NCI-H2171 (cell line): ENCODE results near the gene SPOCK2.

Source experiments
- DNase-seq: peaks from one replicate; lab custom pipeline; 2025; lab: John Stamatoyannopoulos, UW

Gene SPOCK2

GRCh38 chr10:72030762-72031543 is 57.4 kb downstream of the SPOCK2 start:
- no peak for DNase-seq

GRCh38 chr10:72029414-72029813 is 58.9 kb downstream of the SPOCK2 start:
- DNase-seq = no peak

- DNase-seq = no peak
Observed at GRCh38 chr10:72027498-72027897, 60.9 kb downstream of the SPOCK2 start.

DNA sequence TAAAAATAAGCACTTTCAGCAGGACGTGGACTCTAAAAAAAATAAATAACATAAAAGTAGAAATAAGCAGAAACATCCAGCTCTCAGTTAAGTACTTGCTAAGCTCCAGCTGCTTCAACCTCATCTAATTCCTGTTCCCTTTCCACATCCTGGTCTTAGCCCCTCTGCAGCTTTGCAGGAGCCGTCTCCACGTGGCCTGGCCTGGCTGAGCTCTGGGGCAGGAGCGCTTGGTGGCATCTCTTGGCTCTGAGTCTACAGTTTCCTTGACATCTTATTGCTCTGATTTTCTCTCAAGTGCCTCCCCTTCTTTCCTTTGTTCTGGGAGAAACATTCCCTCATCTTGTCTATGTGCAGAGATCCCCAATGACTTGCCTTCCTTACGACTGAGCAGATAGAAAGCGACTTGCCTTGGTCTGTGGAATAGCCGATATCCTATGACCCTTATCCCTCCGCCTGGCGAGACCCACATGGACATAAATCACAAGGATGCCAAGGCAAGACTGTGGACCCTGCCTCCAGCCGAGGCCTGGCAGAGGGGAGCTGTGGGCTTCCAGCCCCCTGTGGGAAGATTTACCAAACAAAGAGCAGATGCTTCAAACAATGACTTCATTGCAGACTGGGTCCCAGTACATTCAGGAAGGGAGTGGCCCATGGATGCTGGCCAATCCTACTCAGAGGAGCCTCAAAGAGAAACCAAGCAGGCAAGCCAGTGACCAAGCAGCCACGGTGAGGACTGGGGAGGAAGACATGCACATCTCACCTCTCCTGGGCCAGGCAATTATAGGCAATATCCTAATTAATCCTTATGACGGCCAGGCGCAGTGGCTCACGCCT is 61.9 kb downstream of the SPOCK2 start:
- no peak for DNase-seq

GRCh38 chr10:72025832-72026231 is 62.5 kb downstream of the SPOCK2 start:
- DNase-seq = no peak

GRCh38 chr10:72025400-72025799 is 63.0 kb downstream of the SPOCK2 start:
- no peak for DNase-seq

GRCh38 chr10:72024596-72024995 is 63.8 kb downstream of the SPOCK2 start:
- no peak for DNase-seq

- DNase-seq = no peak
Observed at GRCh38 chr10:72022228-72022627, 66.1 kb downstream of the SPOCK2 start.

- DNase-seq = no peak
Observed at GRCh38 chr10:72020914-72021809, 67.2 kb downstream of the SPOCK2 start.

DNA sequence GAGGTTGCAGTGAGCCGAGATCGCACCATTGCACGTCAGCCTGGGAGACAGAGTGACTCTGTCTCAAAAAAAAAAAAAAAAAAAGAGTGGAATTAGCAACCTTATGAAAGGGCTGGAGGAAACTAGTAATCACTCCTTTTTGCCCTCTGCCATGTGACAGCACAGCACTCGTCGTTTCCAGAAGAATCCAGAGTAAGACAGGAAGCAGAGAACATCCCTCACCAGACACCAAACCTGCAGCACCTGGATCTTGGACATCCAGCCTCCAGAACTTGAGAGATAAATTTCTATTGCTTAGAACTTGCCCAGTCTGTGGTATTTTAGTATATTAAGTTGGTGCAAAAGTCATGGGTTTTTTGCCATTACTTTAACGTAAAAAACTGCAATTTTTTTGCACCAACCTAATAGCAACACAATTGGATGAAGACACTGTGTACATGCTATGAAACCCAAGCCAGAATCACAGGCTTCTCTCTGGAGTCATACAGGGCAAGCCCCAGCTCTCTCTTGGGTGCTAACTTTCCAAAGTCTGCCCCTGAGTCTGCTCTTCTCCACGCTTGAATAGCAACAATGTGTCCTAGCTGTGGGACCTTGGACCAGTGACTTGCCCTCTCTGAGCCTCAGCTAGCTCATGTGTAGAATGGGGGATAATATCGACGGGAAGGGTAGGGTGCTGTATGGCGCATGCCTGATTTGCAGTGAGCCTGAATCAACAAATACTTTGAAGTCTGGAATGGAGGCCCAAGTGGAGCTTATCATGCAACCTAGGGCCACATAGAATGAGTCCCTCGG is 69.1 kb downstream of the SPOCK2 start:
- DNase-seq = no peak

DNA sequence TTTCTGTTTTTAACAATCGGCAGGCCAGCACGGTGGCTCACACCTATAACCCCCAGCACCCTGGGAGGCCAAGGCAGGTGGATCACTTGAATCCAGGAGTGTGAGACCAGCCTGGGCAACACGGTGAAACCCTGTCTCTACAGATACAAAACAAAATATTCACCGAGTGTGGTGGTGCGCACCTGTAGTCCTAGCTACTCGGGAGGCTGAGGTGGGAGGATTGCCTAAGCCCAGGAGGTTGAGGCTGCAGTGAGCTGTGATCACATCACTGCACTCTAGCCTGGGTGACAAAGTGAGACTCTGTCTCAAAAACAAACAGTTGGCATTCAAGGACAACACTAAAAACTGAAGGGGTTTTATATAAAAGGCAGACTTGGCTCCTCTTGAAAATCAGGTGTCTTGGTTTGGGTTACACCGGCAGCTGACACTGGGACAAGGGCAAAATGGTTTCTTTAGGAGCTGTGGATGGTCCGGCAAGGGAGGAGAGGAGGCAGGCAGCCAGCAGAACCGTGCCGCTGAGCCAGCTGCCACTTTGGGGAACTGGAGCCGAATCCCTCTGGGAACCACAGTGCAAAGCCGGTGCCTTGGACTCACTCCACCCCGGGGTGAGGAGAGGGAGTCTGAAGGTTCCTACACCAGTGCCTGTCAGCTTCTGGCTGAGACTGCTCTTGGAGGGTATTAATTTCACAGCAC is 71.6 kb downstream of the SPOCK2 start:
- peak; percentile 45 for DNase-seq

DNA sequence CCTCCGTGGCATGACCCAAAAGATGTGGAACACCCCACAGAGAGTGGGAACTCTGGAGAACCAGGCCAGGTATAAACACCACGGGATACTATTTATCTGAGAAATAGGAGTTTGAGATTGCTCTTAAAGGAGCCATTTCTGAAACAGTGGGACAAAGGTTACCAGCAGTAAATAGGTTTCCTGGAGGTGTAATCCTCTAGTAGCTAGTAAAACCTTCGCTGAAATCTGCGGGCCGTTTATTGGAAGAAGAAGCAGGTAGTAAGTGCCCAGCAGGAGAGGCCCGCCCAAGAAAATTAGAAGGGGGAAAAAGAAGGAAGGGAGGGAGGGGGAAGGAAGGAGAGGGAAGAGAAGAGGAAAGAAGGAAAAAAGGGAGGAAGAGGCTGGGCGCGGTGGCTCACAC is 72.5 kb downstream of the SPOCK2 start:
- no peak for DNase-seq

GRCh38 chr10:72014785-72015480 is 73.4 kb downstream of the SPOCK2 start:
- no peak for DNase-seq

DNA sequence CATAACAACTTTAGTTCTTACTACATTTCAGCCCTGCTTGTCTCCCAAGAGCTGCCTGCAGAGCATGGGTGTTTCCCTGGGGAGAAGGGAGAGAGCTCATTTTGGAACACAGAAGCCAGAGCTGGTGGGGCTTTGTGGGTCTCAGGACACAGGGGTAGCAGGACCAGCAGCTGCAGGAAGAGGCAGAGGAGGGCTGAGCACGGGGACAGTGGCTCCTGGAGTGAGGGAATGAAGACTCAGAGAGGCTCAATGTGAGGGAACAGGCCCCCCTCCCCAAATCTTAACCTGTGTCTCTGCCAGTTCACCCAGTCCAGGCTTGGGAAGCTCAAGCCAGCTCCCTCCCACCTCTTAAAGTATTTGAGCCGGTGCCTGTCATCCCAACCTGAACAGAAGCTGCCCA is 74.2 kb downstream of the SPOCK2 start:
- no peak for DNase-seq

DNA sequence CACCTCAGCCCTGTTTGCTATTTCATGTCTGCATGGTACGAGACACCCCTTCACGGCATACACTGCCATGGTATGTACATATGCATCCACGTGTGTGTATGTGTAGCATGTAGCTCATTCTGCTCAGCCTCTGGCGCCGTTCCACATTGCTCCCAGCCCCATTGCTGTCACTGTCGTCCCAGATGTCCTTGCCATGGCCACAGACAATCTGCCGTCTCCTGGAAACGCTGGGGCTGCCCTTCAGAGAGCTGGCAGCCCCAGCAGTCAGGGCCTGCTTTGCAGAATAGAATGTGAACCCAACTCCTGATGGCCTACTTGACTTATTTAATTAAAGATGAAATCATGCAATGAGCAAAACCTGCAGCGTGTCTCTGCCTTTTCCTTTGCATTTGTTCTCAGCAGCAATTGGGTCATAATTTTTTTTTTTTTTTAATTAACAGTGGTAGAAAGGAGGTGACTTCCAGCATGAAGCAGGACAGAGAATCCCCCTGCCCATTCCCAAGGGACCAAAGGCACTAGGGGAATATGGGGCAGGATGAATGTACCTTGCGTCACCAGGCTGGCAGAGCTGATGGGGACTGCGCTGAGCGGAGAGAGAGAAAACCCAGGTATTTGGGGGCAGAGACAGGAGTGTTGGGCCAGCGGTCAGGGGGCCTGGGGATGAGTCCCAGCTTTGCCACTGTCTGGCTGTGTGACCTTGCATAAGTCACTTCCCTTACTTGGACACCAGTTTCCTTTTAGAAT is 75.0 kb downstream of the SPOCK2 start:
- DNase-seq = no peak

- no peak for DNase-seq
Observed at GRCh38 chr10:72012796-72013195, 75.6 kb downstream of the SPOCK2 start.

DNA sequence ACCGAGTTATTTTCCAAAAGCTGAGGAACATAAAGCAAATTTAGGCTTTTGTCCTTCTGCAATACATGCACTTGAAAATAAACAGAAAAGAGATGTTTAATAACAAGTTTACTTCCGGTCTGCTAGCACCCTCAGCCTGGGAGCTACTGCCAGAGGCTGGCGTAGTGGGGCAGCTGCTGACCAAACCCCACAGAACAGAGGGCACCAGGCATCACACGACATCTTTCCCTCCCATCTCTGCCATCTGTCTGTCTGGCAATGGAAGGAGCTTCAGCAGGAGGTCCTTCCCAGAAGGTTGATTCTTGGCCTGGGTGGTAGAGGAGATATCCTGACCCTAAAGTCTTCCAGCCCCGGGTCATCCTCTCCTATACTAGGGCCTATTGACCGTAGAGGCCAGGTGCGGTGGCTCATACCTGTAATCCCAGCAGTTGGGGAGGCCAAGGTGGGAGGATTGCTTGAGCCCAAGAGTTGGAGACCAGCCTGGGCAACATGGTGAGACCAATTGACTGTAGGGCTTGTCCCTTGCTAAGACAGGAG is 76.3 kb downstream of the SPOCK2 start:
- DNase-seq = no peak

GRCh38 chr10:72011468-72011867 is 76.9 kb downstream of the SPOCK2 start:
- no peak for DNase-seq

DNA sequence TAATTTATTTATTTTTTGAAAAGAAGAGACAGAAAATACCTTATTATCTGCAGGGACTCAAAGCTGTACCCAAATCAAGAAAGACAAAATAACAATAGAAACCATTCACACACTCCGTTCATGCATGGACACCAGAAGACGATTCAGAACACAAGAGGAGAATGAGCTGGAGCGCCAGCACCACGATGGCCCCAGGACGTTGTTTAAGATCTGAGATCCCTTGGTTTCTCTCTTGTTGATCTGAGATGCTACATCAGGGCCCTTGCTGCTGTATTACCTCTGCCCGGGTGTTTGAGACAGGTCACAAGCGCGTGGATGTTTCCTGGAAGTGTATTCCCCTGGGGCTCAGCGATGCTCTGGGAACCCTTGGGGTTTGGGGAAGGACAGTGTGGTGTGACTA is 77.3 kb downstream of the SPOCK2 start:
- DNase-seq = no peak
